COLO668 (cell line): ENCODE results near the gene CCDC192.

ENCODE experiments used
- DNase-seq: peaks from one replicate; lab custom pipeline; 2025; ENCODE audit not compliant: unreplicated experiment; lab: John Stamatoyannopoulos, UW

The CCDC192 gene

DNA sequence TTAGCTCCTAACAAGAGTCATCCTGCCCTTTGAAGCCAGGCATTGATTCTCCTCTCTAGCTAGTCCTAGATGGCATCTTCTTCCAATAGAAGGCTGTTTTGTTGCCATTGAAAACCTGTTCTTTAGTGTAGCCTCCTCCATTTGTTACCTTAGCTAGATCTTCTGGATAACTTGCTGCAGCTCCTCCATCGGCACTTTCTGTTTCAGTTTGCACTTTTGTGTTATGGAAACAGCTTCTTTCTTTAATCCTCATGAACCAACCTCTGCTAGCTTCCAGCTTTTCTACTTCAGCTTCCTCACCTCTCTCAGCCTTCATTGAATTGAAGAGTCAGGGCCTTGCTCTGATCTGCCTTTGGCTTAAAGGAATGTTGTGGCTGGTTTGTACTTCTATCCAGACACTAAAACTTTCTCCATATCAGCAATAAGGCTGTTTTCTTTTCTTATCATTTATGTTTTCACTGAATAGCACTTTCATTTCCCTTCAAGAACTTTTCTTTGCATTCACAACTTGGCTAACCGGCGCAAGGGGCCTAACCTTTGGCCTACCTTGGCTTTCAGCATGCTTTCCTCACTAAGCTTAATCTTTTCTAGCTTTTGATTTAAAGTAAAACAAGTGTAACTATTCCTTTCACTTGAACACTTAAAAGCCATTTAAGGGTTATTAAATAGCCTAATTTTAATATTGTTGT is 213.8 kb downstream of the CCDC192 start:
- DNase-seq: no peak

GRCh38 chr5:127919006-127919796 is 216.0 kb downstream of the CCDC192 start:
- no peak for DNase-seq

- no peak for DNase-seq
These were observed 216.6 kb downstream of the CCDC192 start for GRCh38 chr5:127919818-127920217.

GRCh38 chr5:127920936-127921335 is 217.7 kb downstream of the CCDC192 start:
- no peak for DNase-seq

DNA sequence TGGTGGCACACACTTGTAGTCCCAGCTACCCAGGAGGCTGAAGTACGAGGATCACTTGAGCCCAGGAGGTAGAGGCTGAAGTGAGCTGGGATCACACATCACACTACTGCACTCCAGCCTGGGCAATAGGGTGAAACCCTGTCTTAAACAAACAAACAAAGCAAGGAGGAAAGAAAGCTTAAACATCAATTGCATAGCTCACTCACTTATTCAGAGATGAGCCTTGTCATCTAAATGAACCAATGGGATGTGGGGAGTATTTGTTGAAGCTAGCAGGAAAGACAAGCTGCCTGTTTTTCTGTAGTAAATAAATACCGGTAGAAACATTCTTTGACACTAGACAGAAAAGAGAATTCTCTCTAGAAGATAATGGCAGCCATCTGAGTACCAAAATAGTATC is 219.4 kb downstream of the CCDC192 start:
- no peak for DNase-seq

GRCh38 chr5:127923804-127924570 is 220.8 kb downstream of the CCDC192 start:
- DNase-seq: no peak

- no peak for DNase-seq
These were observed 221.4 kb downstream of the CCDC192 start for GRCh38 chr5:127924606-127925005.

DNA sequence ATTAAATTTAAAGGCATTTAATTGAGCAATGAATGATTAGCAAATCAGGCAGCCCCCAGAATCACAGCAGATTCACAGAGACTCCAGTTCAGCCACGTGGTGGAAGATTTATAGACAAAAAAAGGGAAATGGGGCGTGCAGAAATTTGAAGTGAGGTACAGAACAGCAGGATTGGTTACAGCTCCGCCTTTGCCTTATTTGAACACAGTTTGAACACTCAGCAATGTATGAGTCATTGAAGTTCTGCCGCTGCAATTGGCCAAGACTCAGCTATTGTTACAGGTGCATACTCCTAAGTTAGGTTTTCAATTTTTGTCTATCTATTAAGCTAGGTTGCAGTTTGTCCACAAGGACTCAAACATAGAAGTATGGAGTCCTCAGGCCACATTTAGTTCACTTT is 222.7 kb downstream of the CCDC192 start:
- DNase-seq: peak; percentile 9

DNA sequence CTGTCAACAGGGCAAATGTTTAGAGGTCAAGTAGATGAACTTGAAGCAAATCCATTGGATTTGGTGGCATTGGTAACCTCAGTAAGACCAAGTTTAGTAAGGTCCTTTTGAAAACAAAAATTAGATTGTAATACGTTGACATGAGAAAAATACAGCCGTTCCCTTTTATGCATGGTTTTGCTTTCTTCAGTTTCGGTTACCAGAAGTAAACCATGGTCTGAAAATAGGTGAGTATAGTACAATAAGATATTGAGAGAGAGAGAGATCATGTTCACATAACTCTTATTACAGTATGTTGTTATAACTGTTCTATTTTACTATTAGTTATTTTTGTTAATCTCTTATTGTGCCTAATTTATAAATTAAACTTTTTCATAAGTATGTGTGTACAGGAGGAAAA is 223.8 kb downstream of the CCDC192 start:
- DNase-seq: no peak

DNA sequence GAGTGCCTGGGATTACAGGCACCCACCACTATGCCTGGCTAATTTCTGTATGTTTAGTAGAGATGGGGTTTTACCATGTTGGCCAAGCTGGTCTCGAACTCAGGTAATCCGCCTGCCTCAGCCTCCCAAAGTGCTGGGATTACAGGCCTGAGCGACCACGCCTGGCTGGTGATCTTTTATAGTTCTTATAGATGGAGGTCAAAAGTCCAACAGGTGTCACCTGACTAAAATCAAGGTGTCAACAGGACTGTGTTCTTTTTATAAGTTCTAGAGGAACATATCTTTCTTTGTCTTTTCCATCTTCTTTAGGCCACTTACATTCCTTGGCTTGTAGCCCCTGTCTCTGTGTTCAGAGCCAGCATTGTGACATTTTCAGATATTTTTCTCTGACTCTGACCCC is 224.9 kb downstream of the CCDC192 start:
- no peak for DNase-seq

DNA sequence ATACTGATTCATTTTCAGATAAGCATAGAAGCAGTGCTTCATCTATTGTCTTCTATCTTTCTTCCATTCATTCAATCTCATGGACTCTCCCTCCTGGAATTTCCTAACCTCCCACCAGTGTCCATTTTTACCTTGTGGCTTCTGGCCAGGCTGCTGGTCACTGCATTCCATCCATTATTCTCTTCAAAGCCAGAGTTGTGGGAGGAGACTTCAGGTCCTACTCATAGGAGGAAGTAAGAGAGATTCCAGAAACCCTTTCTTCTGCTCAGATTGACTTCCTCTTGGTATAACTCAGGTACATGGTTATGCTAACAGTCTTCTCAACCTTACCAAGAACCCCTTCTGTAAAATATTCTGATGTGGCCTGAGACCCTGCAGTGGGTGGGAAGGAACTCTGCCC is 227.1 kb downstream of the CCDC192 start:
- DNase-seq: no peak

GRCh38 chr5:127931396-127931795 is 228.2 kb downstream of the CCDC192 start:
- no peak for DNase-seq

DNA sequence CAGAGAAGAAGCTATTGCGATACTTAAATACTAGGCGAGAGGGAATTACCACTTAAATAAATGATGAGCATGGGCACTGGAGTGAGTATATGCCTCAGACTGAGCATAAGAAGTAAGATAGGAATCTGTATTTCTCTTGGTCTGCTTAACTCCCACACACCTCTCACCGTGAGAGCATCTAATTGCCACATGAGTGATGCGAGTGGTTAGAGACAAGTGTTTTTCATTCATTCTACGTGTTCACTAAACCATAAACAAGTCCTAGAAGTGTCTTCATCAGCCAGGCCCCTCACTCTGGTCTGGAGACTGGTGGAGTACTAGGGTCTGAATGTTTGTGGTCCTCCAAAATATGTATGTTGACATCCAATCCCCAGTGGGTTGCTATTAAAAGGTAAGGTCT is 230.2 kb downstream of the CCDC192 start:
- no peak for DNase-seq

- DNase-seq: peak; percentile 44
These were observed 231.6 kb downstream of the CCDC192 start for GRCh38 chr5:127934791-127935256.

DNA sequence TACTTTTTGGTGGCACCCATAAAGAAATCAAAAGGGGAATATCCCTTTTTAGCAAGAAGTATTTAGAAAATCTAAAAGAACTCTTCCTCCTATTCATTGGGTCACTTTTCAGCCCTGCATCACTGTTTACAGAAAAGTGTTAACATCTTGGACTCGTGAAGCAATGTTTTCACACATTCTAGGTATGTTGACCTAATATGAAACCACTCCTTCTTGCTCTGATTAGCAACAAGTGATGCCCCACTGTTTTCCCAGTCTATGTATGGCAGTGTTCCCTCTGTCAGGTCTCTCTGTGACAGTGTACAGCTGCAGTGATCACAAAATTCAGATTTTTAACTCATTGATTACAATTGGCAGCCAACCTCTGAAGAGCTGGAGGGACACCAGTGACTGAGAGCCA is 232.2 kb downstream of the CCDC192 start:
- no peak for DNase-seq

DNA sequence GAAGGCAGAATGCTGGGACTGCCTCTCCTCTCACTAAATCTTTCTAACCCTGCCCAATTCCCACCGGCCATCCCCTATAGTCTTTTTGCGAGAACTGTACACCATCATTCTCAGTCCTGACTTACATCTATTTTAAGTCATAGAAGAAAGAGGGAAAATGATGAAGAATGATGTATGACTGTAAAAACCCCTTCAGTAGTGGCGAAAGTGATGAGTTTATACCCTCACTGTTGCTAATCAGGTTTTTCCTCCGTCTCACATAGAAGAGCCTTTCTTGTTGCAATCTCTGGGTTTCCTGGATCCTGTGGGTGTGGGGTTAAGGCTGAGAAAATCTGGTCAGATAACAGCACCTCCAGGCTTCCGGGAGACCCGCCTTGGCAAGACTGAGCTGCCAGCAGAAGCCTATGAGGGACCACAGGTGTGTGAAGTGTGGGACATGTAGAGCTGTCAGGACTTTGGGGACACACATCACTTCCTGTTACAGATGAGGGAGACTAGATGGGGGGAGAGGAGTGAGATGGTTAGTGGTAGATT is 233.3 kb downstream of the CCDC192 start:
- DNase-seq: no peak

DNA sequence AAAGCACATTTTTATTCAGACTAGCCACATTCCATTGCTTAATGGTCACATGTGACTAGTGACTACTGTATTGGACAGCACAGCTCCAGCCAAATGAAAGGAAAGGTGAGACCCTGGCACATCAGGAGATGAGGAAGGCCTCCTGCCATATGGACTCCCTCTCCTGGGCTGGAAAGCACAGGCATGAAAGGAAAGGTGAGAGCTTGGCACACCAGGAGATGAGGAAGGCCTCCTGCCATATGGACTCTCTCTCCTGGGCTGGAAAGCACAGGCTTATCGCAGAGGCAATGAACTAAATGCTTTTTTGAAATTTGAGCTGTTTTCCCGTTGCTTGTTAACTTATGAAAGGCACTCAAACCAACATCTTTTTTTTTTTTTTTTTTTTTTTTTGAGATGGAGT is 235.6 kb downstream of the CCDC192 start:
- no peak for DNase-seq

GRCh38 chr5:127940854-127941253 is 237.7 kb downstream of the CCDC192 start:
- no peak for DNase-seq

DNA sequence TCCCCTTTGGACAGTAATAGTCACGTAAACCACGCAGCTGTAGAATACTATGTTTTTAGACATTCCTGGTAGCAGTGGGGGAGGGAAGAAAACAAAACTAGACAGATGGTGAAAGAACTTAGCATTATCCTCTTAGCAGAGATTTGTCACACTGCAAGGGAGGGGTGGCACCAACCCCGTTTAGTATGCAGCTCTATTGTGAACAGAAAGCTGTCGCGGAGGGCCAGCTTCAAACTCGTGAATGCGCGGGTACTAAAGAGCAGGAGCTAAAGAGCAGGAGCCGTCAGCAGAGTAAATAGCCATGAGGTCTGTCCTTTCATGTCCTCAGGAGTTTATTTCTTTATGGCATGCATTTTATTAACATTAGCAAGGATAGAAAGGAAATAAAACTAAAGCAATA is 238.5 kb downstream of the CCDC192 start:
- DNase-seq: peak; percentile 16

DNA sequence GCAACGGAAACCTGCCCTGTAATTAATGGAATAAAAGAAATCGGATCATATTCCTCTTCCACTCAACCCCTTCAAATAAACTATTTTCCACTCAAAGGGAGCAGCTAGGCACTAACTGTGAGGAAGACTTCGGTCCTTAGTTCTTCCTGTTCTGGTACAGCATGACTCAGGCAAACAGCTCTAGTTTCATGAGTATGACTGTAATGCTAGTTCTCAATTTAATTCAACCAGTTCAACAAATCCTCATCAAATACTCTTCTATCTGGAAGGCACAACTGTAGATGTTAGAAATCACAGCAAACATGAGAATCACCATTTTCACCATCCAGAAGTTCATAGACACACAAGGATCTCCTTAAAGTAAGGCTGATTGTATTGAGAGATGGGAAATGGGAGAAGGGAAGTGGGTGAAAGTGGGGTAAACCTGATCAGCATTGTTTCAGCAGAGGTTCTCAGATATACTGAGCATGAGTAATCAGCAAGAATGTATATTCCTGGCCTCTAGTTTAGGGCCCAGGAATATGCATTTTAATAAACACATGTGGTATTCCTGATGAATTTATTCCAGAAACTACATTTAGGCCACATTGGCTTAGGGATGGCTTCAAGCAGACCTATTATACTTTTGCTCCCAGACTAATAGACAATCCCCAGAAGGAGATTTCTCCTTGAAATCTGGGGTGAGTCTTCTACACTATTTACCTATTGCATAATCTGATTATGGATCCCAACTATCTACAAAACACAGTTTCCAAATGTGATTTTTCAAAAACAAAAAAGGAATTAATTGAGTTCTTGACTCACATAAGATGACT is 239.3 kb downstream of the CCDC192 start:
- no peak for DNase-seq

- no peak for DNase-seq
These were observed 239.8 kb downstream of the CCDC192 start for GRCh38 chr5:127943061-127943371.
